ENCODE measurements around the gene GOLGA7B.
A peak's percentile ranks its signal among the peaks of the same experiment; 100 is the strongest.

The GOLGA7B gene

DNA sequence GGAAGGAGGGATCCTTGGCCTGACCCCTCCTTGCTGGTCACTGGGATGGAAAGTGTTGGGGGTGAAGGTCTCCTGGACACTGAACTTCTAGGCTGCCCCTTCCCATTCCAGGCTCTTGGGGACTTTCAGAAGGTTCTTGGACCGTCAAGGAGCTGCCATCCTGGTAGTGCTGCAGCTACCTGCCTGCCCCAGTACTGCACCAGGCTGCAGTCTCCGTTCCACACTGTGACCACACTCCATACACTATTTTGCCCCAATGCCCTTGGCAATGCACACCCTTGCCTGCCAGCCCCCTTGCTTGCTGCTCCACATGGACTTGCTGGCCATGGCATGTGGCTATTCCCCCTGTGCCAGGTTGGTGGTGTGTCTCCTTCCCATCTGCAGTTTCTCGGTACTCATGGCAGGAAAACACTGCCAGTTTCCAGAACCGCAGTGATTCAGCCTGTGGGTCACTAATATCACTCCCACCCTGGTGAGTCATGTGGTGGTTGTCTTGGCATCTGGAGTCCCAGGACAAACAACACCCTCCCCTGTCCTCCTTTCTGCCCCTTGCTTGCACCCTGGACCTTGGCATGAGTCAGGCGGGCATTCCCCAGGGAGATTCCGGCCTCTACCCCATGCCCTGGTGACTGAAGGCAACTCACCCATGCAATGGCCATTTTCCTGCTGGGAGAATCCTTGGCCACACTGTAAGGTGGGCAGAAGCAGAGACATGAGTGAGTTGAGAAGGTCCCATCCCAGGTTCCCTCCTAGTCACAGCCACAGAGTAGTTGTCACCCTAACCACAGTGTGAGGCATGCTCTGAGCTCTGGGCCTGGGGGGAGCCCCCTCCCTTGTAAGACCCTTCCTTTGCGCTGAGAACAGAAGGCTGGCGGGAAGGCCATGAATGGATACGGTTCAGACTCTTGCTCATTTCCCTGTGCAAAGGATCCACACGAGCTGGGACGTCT is 32.8 kb downstream of the GOLGA7B start:
- TF ChIP-seq, protein P1, sequence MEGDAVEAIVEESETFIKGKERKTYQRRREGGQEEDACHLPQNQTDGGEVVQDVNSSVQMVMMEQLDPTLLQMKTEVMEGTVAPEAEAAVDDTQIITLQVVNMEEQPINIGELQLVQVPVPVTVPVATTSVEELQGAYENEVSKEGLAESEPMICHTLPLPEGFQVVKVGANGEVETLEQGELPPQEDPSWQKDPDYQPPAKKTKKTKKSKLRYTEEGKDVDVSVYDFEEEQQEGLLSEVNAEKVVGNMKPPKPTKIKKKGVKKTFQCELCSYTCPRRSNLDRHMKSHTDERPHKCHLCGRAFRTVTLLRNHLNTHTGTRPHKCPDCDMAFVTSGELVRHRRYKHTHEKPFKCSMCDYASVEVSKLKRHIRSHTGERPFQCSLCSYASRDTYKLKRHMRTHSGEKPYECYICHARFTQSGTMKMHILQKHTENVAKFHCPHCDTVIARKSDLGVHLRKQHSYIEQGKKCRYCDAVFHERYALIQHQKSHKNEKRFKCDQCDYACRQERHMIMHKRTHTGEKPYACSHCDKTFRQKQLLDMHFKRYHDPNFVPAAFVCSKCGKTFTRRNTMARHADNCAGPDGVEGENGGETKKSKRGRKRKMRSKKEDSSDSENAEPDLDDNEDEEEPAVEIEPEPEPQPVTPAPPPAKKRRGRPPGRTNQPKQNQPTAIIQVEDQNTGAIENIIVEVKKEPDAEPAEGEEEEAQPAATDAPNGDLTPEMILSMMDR (IDR thresholded peaks at IDR 0.05; ENCODE audit: low read depth, low read length, missing control alignments): no peak
- no peak overlapping the region for H3K4me3 ChIP-seq (replicated peaks; ENCODE audit: low read depth, low read length)
- no peak for DNase-seq (ENCODE audit: extremely low read depth, low read depth)

DNA sequence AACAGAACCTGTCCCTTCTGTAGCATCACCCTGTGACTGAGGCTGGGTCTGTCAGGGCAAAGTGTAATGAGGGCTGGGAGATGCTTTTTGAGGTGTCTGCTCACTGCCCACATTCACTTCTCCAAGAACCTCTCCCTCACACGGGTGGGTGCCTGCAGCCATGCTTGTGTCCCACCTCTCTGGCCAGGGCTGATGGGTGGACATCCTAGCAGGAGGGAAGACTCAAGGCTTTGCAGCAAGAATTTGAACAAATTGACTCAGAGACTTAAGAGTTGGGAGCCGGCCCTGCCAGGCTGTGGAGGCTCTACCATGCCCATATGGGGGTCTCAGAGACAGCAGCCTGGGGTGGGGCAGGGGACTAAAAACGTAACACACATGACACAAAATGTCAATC is 33.4 kb downstream of the GOLGA7B start:
- H3K4me3 ChIP-seq (replicated peaks; ENCODE audit: low read depth, low read length): no peak overlapping the region
- no peak for DNase-seq (ENCODE audit: extremely low read depth, low read depth)
- TF ChIP-seq, protein P1 (IDR thresholded peaks at IDR 0.05; ENCODE audit: low read depth, low read length, missing control alignments): no peak

DNA sequence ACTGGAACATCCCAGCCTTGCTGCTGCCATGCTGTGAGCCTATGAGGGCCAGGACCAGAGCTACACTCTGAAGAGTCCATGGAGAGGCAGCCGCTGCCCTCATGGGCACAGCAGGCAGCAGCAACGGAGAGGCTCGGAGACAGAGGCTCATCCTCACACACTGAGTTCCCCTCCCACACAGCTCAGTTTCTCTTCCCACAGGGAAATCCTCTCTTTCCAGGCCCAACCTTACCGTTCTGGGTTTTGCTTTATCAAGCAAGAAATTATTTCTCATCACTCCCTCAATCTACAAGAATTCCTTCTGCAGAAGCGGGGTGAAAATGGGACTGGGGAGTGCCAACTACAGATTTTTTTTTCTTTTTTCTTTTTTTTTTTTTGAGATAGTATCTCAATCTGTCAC is 36.6 kb downstream of the GOLGA7B start:
- TF ChIP-seq, protein P1 (IDR thresholded peaks at IDR 0.05; ENCODE audit: low read depth, low read length, missing control alignments): no peak
- H3K4me3 ChIP-seq (replicated peaks; ENCODE audit: low read depth, low read length): no peak overlapping the region
- no peak for DNase-seq (ENCODE audit: extremely low read depth, low read depth)

DNA sequence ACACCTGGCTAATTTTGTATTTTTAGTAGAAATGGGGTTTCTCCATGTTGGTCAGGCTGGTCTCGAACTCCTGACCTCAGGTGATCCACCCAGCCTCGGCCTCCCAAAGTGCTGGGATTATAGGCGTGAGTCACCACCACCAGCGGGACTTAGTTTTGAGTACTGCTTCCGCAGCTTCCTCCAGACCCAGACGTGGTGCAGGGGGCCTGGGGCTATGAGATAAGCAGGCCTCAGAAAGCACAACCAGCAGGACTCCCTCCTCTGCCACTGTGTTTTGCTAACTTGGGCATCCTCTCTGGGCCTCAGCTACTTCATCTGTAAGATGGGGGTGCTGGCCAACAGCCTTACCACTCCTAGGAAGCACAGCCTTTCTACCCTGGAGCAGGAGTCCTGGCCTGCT is 37.8 kb downstream of the GOLGA7B start:
- no peak for DNase-seq (ENCODE audit: extremely low read depth, low read depth)
- TF ChIP-seq, protein P1 (IDR thresholded peaks at IDR 0.05; ENCODE audit: low read depth, low read length, missing control alignments): no peak
- H3K4me3 ChIP-seq (replicated peaks; ENCODE audit: low read depth, low read length): no peak overlapping the region

DNA sequence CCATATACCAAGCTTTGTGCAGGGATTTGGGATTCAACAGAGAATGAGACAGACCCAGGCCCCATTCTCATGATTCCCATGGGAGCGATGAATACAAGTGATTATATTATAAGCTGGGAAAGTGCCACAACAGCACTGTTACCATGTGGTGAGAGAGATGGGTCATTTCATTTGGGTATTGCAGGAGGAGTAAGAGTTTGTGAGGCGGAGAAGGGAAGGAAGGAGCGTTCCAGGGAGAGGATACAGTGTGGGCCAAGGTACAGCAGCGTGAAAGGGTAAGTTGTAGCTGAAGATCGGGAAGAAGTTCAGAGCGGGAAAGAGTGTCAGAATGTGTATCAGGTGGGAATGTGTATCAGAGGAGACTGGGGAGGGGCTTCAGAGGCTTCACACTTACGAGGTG is 38.5 kb downstream of the GOLGA7B start:
- TF ChIP-seq, protein P1 (IDR thresholded peaks at IDR 0.05; ENCODE audit: low read depth, low read length, missing control alignments): no peak
- no peak for DNase-seq (ENCODE audit: extremely low read depth, low read depth)
- H3K4me3 ChIP-seq (replicated peaks; ENCODE audit: low read depth, low read length): no peak overlapping the region

DNA sequence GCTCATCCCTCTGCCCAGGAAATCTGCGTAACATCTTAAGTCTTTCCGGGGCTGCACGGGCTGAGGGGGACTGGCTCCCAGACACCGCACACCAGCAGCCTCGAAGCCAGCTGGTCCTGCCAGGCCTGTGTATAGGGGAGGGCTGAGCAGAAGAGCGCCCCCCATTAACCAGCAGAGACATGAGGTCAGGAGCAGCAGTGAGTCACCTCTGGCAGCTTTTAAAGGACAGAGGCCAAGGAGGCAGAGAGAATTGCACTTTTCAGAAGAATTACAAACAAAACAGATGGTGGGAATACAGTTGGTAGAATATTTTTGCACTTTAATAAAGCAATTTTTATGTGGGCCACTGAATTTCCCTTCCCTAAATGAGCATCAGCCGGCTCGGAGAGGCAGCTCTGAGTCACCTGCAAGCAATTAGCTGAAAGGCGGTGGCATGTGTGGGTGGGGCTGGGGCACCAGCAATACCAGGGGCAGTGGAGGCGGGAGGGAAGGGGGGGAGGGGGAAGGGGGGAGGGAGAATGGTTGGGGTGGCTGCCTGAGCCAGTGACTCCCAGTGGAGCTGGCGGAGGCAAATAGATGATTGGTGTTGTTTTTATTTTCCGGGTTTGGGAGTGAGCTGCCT is 39.1 kb downstream of the GOLGA7B start:
- H3K4me3 ChIP-seq (replicated peaks; ENCODE audit: low read depth, low read length): no peak overlapping the region
- no peak for DNase-seq (ENCODE audit: extremely low read depth, low read depth)
- TF ChIP-seq, protein P1 (IDR thresholded peaks at IDR 0.05; ENCODE audit: low read depth, low read length, missing control alignments): peak; percentile 21
